SK-N-SH treated with all-trans-retinoic acid at 6 μM for 48 hours (cell line): Measurements from ENCODE around the gene TMEM178B.

ENCODE experiments used
- ARNTL ChIP-seq: fragments of 450-650 bp; formaldehyde crosslinking; IDR thresholded peaks from 2 replicates; pipeline ENCODE4 v1.5.0; 2020; ENCODE audit warnings: low read depth, mild to moderate bottlenecking, moderate library complexity, borderline replicate concordance
- BACH2 ChIP-seq: fragments of 250-450 bp; sonication (Bioruptor Pico); IDR thresholded peaks from 2 replicates; pipeline ENCODE4 v1.9.0; 2021; ENCODE audit warnings: mild to moderate bottlenecking, borderline replicate concordance
- ESRRG ChIP-seq: fragments of 250-450 bp; sonication (Bioruptor Pico); IDR thresholded peaks from 2 replicates; pipeline ENCODE4 v1.6.1; 2021; ENCODE audit warnings: mild to moderate bottlenecking
- OSR1 ChIP-seq: fragments of 250-450 bp; sonication (Bioruptor Pico); IDR thresholded peaks from 2 replicates; pipeline ENCODE4 v1.8.0; 2022; ENCODE audit warnings: moderate library complexity, mild to moderate bottlenecking, inconsistent platforms
- TCF4 ChIP-seq: fragments of 250-450 bp; sonication (Bioruptor Pico); IDR thresholded peaks from 2 replicates; pipeline ENCODE4 v1.8.0; 2021; ENCODE audit warnings: mild to moderate bottlenecking, moderate library complexity, borderline replicate concordance
- ZFP3 ChIP-seq: fragments of 250-450 bp; sonication (Bioruptor Pico); IDR thresholded peaks from 2 replicates; pipeline ENCODE4 v1.5.0; 2020; ENCODE audit warnings: mild to moderate bottlenecking, moderate library complexity
- ZFP30 ChIP-seq: fragments of 450-650 bp; formaldehyde crosslinking; IDR thresholded peaks from 2 replicates; pipeline ENCODE4 v1.5.0; 2022; ENCODE audit warnings: mild to moderate bottlenecking, moderate library complexity
- TF ChIP-seq, protein P1 (sequence below): fragments of 250-450 bp; sonication (Bioruptor Pico); IDR thresholded peaks from 2 replicates; pipeline ENCODE4 v1.5.0; 2020; ENCODE audit warnings: mild to moderate bottlenecking, moderate library complexity
- TF ChIP-seq, protein P2 (sequence below): fragments of 250-450 bp; sonication (Bioruptor Pico); IDR thresholded peaks from 2 replicates; pipeline ENCODE4 v1.8.0; 2020; ENCODE audit warnings: mild to moderate bottlenecking, moderate library complexity, borderline replicate concordance
- TF ChIP-seq, protein P3 (sequence below): fragments of 250-450 bp; sonication (Bioruptor Pico); IDR thresholded peaks from 2 replicates; pipeline ENCODE4 v1.5.1; 2020; ENCODE audit warnings: low read depth, mild to moderate bottlenecking, moderate library complexity

DNA sequence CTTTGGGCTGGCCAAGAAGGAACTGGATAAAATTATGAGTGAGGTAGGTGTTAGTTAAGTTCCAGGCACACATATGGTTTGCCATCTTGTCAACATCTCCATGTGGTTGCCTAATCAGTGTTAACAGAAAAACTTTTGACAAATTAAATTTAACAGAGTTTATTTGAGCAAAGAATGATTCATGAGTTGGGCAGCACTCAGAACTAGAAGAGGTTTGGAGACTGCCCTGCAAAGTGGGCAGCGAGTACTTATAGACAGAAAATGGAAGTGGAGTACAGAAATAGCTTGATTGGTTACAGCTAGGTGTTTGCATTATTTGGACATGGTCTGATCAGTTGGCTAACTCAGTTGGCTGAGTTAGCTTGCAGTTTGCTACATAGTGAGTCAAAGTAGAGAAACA, 439.9 kb downstream of the TMEM178B start:
- TF ChIP-seq, protein P1, sequence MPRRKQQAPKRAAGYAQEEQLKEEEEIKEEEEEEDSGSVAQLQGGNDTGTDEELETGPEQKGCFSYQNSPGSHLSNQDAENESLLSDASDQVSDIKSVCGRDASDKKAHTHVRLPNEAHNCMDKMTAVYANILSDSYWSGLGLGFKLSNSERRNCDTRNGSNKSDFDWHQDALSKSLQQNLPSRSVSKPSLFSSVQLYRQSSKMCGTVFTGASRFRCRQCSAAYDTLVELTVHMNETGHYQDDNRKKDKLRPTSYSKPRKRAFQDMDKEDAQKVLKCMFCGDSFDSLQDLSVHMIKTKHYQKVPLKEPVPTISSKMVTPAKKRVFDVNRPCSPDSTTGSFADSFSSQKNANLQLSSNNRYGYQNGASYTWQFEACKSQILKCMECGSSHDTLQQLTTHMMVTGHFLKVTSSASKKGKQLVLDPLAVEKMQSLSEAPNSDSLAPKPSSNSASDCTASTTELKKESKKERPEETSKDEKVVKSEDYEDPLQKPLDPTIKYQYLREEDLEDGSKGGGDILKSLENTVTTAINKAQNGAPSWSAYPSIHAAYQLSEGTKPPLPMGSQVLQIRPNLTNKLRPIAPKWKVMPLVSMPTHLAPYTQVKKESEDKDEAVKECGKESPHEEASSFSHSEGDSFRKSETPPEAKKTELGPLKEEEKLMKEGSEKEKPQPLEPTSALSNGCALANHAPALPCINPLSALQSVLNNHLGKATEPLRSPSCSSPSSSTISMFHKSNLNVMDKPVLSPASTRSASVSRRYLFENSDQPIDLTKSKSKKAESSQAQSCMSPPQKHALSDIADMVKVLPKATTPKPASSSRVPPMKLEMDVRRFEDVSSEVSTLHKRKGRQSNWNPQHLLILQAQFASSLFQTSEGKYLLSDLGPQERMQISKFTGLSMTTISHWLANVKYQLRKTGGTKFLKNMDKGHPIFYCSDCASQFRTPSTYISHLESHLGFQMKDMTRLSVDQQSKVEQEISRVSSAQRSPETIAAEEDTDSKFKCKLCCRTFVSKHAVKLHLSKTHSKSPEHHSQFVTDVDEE (CRISPR knock-in tag) = no peak
- TF ChIP-seq OSR1 (CRISPR knock-in tag) (no peak), TCF4 (no peak), BACH2 (CRISPR knock-in tag) (no peak), ARNTL (no peak), ESRRG (CRISPR knock-in tag) (no peak), ZFP30 (CRISPR knock-in tag) (no peak), ZFP3 (no peak)
- TF ChIP-seq, protein P2, sequence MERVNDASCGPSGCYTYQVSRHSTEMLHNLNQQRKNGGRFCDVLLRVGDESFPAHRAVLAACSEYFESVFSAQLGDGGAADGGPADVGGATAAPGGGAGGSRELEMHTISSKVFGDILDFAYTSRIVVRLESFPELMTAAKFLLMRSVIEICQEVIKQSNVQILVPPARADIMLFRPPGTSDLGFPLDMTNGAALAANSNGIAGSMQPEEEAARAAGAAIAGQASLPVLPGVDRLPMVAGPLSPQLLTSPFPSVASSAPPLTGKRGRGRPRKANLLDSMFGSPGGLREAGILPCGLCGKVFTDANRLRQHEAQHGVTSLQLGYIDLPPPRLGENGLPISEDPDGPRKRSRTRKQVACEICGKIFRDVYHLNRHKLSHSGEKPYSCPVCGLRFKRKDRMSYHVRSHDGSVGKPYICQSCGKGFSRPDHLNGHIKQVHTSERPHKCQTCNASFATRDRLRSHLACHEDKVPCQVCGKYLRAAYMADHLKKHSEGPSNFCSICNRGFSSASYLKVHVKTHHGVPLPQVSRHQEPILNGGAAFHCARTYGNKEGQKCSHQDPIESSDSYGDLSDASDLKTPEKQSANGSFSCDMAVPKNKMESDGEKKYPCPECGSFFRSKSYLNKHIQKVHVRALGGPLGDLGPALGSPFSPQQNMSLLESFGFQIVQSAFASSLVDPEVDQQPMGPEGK (CRISPR knock-in tag) = no peak
- TF ChIP-seq, protein P3, sequence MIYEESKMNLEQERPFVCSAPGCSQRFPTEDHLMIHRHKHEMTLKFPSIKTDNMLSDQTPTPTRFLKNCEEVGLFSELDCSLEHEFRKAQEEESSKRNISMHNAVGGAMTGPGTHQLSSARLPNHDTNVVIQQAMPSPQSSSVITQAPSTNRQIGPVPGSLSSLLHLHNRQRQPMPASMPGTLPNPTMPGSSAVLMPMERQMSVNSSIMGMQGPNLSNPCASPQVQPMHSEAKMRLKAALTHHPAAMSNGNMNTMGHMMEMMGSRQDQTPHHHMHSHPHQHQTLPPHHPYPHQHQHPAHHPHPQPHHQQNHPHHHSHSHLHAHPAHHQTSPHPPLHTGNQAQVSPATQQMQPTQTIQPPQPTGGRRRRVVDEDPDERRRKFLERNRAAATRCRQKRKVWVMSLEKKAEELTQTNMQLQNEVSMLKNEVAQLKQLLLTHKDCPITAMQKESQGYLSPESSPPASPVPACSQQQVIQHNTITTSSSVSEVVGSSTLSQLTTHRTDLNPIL (CRISPR knock-in tag) = no peak
